ENCODE data around the gene TOR1A.
"Not testable (repeated sequence)": the region's sequence is repeated elsewhere in the genome, so short reads cannot be mapped to it uniquely, and the experiment has no call there.

Gene TOR1A

GRCh38 chr9:129781131-129781530 is 42.8 kb downstream of the TOR1A start:
- TF ChIP-seq, protein P1, sequence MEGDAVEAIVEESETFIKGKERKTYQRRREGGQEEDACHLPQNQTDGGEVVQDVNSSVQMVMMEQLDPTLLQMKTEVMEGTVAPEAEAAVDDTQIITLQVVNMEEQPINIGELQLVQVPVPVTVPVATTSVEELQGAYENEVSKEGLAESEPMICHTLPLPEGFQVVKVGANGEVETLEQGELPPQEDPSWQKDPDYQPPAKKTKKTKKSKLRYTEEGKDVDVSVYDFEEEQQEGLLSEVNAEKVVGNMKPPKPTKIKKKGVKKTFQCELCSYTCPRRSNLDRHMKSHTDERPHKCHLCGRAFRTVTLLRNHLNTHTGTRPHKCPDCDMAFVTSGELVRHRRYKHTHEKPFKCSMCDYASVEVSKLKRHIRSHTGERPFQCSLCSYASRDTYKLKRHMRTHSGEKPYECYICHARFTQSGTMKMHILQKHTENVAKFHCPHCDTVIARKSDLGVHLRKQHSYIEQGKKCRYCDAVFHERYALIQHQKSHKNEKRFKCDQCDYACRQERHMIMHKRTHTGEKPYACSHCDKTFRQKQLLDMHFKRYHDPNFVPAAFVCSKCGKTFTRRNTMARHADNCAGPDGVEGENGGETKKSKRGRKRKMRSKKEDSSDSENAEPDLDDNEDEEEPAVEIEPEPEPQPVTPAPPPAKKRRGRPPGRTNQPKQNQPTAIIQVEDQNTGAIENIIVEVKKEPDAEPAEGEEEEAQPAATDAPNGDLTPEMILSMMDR (conservative IDR thresholded peaks at IDR 0.05; ENCODE audit: low read depth, low read length) = no peak
- H3K4me3 ChIP-seq (ENCODE audit: low read length) = no peak overlapping the region
- DNase-seq (ENCODE audit: low read depth) = no peak

DNA sequence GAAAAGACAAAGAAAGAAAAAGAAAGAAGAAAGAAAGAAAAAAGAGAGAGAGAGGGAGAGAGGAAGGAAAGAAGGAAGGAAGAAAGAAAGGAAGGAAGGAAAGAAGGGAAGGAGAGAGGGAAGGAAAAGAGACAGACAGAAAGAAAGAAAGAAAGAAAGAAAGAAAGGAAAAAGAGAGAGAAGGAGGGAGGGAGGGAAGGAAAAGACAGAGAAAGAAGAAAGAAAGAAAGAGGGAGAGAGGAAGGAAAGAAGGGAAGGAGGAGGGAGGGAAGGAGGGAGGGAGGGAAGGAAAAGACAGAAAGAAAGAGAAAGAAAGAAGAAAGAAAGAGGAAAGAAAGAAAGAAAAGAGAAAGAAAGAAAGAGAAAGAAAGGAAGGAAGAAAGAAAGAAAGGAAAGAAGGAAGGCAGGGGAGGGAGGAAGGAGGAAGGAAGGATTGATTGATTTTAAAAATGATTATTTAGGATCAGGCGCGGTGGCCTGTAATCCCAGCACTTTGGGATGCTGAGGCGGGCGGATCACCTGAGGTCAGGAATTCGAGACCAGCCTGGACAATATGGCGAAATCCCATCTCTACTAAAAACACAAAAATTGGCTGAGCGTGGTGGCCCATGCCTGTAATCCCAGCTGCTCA is 44.3 kb downstream of the TOR1A start:
- DNase-seq (ENCODE audit: low read depth) = no peak
- TF ChIP-seq, protein P1 (conservative IDR thresholded peaks at IDR 0.05; ENCODE audit: low read depth, low read length) = no peak
- no peak overlapping the region for H3K4me3 ChIP-seq (ENCODE audit: low read length)

- TF ChIP-seq, protein P1 (conservative IDR thresholded peaks at IDR 0.05; ENCODE audit: low read depth, low read length) = no peak
- H3K4me3 ChIP-seq (ENCODE audit: low read length) = no peak overlapping the region
- no peak for DNase-seq (ENCODE audit: low read depth)
Measured at GRCh38 chr9:129778469-129778868, 45.5 kb downstream of the TOR1A start.

DNA sequence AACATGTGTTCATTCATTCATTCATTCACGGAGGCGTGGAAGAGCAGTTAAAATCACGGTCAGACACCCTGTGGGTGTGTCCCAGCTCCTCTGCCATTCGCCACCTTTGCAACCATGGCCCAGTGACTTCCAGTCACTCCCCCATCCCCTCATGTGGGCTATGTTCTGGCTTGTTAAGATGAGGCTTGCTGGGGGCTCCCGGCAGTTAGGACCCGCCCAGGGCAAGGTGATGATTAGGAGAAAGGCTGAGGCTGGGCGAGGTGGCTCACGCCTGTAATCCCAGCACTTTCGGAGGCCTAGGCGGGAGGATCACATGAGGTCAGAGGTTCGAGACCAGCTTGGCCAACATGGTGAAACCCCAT is 46.2 kb downstream of the TOR1A start:
- DNase-seq (ENCODE audit: low read depth) = no peak
- H3K4me3 ChIP-seq (ENCODE audit: low read length) = no peak overlapping the region
- TF ChIP-seq, protein P1 (conservative IDR thresholded peaks at IDR 0.05; ENCODE audit: low read depth, low read length) = no peak

- peak overlapping the region; percentile 20 for H3K4me3 ChIP-seq (ENCODE audit: low read length)
- TF ChIP-seq, protein P1 (conservative IDR thresholded peaks at IDR 0.05; ENCODE audit: low read depth, low read length) = no peak
- DNase-seq (ENCODE audit: low read depth) = peak; percentile 99
Measured at GRCh38 chr9:129776938-129777768, 46.8 kb downstream of the TOR1A start.

- DNase-seq (ENCODE audit: low read depth) = no peak
- H3K4me3 ChIP-seq (ENCODE audit: low read length) = peak overlapping the region; percentile 20
- TF ChIP-seq, protein P1 (conservative IDR thresholded peaks at IDR 0.05; ENCODE audit: low read depth, low read length) = no peak
Measured at GRCh38 chr9:129776566-129776937, 47.4 kb downstream of the TOR1A start.

GRCh38 chr9:129776096-129776495 is 47.8 kb downstream of the TOR1A start:
- DNase-seq (ENCODE audit: low read depth); H3K4me3 ChIP-seq (ENCODE audit: low read length): not testable (repeated sequence)
